MM.1S (cell line): ENCODE results near the gene NEDD4L.

ENCODE experiments used
- DNase-seq: peaks from one replicate; pipeline ENCODE4 v3.0.0-alpha.2; 2015
- H2AFZ ChIP-seq: fragments of 300-600 bp; sonication (generic); 2 replicates; pipeline ENCODE4 v1.6.0; 2016; ENCODE audit warnings: antibody characterized with exemption, low read length
- H3F3A ChIP-seq: fragments of 300-600 bp; sonication (generic); 2 replicates; pipeline ENCODE4 v1.6.1; 2016; ENCODE audit warnings: mild to moderate bottlenecking, antibody characterized with exemption, low read length, moderate library complexity, mixed read lengths; ENCODE audit not compliant: insufficient read depth
- H3K27ac ChIP-seq: fragments of 300-600 bp; sonication (generic); 2 replicates; pipeline ENCODE4 v1.5.1; 2016; ENCODE audit warnings: mild to moderate bottlenecking, low read length
- H3K27me3 ChIP-seq: fragments of 300-600 bp; sonication (generic); replicated peaks from 2 replicates; pipeline ENCODE4 v1.6.0; 2016; ENCODE audit warnings: low read length; ENCODE audit not compliant: insufficient read depth
- H3K36me3 ChIP-seq: fragments of 300-600 bp; sonication (generic); replicated peaks from 2 replicates; pipeline ENCODE4 v1.6.1; 2016; ENCODE audit warnings: mild to moderate bottlenecking, low read length, mixed read lengths; ENCODE audit not compliant: insufficient read depth
- H3K4me1 ChIP-seq: fragments of 300-600 bp; sonication (generic); 2 replicates; pipeline ENCODE4 v1.6.1; 2016; ENCODE audit warnings: low read length, mixed read lengths
- H3K4me2 ChIP-seq: fragments of 300-600 bp; sonication (generic); 2 replicates; pipeline ENCODE4 v1.6.0; 2016; ENCODE audit warnings: low read depth, low read length
- H3K4me3 ChIP-seq: fragments of 300-600 bp; sonication (generic); 2 replicates; pipeline ENCODE4 v1.5.1; 2016; ENCODE audit warnings: low read length, mixed read lengths
- H3K79me2 ChIP-seq: fragments of 300-600 bp; sonication (generic); 2 replicates; pipeline ENCODE4 v1.6.1; 2016; ENCODE audit warnings: mixed run types, low read length, mixed read lengths
- H3K9ac ChIP-seq: fragments of 300-600 bp; sonication (generic); 2 replicates; pipeline ENCODE4 v1.6.1; 2016; ENCODE audit warnings: low read length, mixed read lengths
- H3K9me2 ChIP-seq: fragments of 300-600 bp; sonication (generic); replicated peaks from 2 replicates; pipeline ENCODE4 v1.6.1; 2016; ENCODE audit warnings: mild to moderate bottlenecking, low read length, mixed read lengths; ENCODE audit not compliant: insufficient read depth
- H3K9me3 ChIP-seq: fragments of 300-600 bp; sonication (generic); replicated peaks from 2 replicates; pipeline ENCODE4 v1.6.1; 2016; ENCODE audit warnings: mild to moderate bottlenecking, low read length, mixed read lengths; ENCODE audit not compliant: insufficient read depth
- H4K20me1 ChIP-seq: fragments of 300-600 bp; sonication (generic); 2 replicates; pipeline ENCODE4 v1.6.1; 2016; ENCODE audit warnings: mild to moderate bottlenecking, low read length, moderate library complexity, mixed read lengths; ENCODE audit not compliant: insufficient read depth
- CTCF ChIP-seq: fragments of 300-600 bp; sonication (generic); IDR thresholded peaks from 2 replicates; pipeline ENCODE4 v1.5.1; 2016; ENCODE audit warnings: antibody characterized with exemption, low read length, mixed read lengths
- EZH2 ChIP-seq: fragments of 300-600 bp; sonication (generic); optimal IDR thresholded peaks from 2 replicates; pipeline ENCODE3; 2017; ENCODE audit warnings: low read depth, mild to moderate bottlenecking, antibody characterized with exemption, low read length, mixed read lengths
- EZH2phosphoT487 ChIP-seq: fragments of 300-600 bp; sonication (generic); IDR thresholded peaks from 2 replicates; pipeline ENCODE4 v1.6.1; 2018; ENCODE audit warnings: antibody characterized with exemption, low read length

NEDD4L gene

GRCh38 chr18:58361212-58361611 lies 317.2 kb downstream of the NEDD4L start:
- TF ChIP-seq EZH2phosphoT487 (no peak), EZH2 (no peak), CTCF (no peak)
- Histone ChIP-seq H3K27me3 (no peaks in the 10 kb centered on the region), H3K4me3 (no peak overlapping the region), H3K9ac (no peak overlapping the region), H3K36me3 (no peaks in the 10 kb centered on the region), H3K79me2 (no peaks in the 10 kb centered on the region), H3K9me3 (no peaks in the 10 kb centered on the region), H3F3A (no peaks in the 10 kb centered on the region), H3K4me1 (no peaks in the 10 kb centered on the region), H3K9me2 (no peaks in the 10 kb centered on the region), H3K4me2 (no peak overlapping the region), H2AFZ (no peak overlapping the region), H3K27ac (no peak overlapping the region), H4K20me1 (no peaks in the 10 kb centered on the region)
- DNase-seq, result no peak

DNA sequence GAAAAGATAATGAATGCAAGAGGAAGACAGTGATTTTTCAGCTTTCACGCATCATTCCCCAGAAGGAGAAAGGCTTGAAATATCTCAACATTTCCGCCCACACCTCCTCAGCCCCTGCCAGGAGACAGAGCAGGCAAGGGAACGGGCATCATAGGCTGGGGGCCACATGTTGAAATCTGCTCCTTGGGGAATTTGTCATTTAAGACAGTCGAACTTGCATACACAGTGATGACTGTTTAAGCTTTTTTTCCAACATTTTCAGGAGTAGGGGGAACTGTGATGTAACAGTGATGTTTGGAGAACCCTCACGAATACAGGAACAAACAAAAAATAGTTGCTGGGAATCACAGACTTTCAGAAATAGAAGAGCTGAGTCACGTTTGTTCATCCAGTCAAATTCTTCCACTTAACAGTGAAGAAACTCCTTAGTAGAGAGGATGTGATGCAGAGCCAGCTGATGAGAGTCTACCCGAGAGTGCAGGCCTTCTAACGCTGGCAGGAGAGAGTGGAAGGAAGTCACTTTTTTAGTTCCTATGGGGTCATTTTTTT lies 318.1 kb downstream of the NEDD4L start:
- H3K79me2 ChIP-seq, result no peaks in the 10 kb centered on the region
- H3K9me3 ChIP-seq, result no peaks in the 10 kb centered on the region
- DNase-seq, result no peak
- no peak overlapping the region for H3K4me3 ChIP-seq
- no peaks in the 10 kb centered on the region for H3K27me3 ChIP-seq
- no peak overlapping the region for H3K27ac ChIP-seq
- H2AFZ ChIP-seq, result no peak overlapping the region
- H4K20me1 ChIP-seq, result no peaks in the 10 kb centered on the region
- no peak for TF ChIP-seq EZH2
- TF ChIP-seq CTCF, result no peak
- TF ChIP-seq EZH2phosphoT487, result no peak
- no peaks in the 10 kb centered on the region for H3K4me1 ChIP-seq
- no peak overlapping the region for H3K4me2 ChIP-seq
- no peak overlapping the region for H3K9ac ChIP-seq
- H3K36me3 ChIP-seq, result no peaks in the 10 kb centered on the region
- H3F3A ChIP-seq, result no peaks in the 10 kb centered on the region
- no peaks in the 10 kb centered on the region for H3K9me2 ChIP-seq

- H3K36me3 ChIP-seq, result no peaks in the 10 kb centered on the region
- no peak overlapping the region for H3K4me3 ChIP-seq
- no peak overlapping the region for H3K27ac ChIP-seq
- no peaks in the 10 kb centered on the region for H3F3A ChIP-seq
- H3K79me2 ChIP-seq, result no peaks in the 10 kb centered on the region
- H2AFZ ChIP-seq, result no peak overlapping the region
- TF ChIP-seq EZH2, result no peak
- TF ChIP-seq CTCF, result no peak
- no peak for TF ChIP-seq EZH2phosphoT487
- H3K9me2 ChIP-seq, result no peaks in the 10 kb centered on the region
- no peaks in the 10 kb centered on the region for H4K20me1 ChIP-seq
- no peaks in the 10 kb centered on the region for H3K27me3 ChIP-seq
- H3K9me3 ChIP-seq, result no peaks in the 10 kb centered on the region
- DNase-seq, result no peak
- no peaks in the 10 kb centered on the region for H3K4me1 ChIP-seq
- H3K9ac ChIP-seq, result no peak overlapping the region
- no peak overlapping the region for H3K4me2 ChIP-seq
Observed at GRCh38 chr18:58362829-58363271, 318.8 kb downstream of the NEDD4L start.
